WTC11 (cell line): ENCODE data around the gene INHBB. TPM values are rescaled to one million over a fixed set of nuclear protein-coding genes. Genes with fewer than 3 reads are reported as not detected.

Experiments used
- ATAC-seq: fragments of 200-7000 bp; cut with Tn5 transposase; 2 replicates; pipeline ENCODE4 v1.10.0; 2021; ENCODE audit warnings: mild to moderate bottlenecking, moderate library complexity
- CTCF ChIA-PET: fragments of 300-600 bp; sonication (Branson Sonifier 250); formaldehyde crosslinking; loops from one replicate; lab custom pipeline; 2021; ENCODE audit warnings: antibody characterized with exemption; lab: Charles Lee
- POLR2A ChIA-PET: fragments of 350-600 bp; sonication (Branson Sonifier 250); formaldehyde crosslinking; loops from one replicate; lab custom pipeline; 2021; ENCODE audit warnings: antibody characterized with exemption; lab: Charles Lee
- DNase-seq: peaks from one replicate; pipeline ENCODE4 v3.0.0; 2021; ENCODE audit warnings: low spot score
- H3K27ac Mint-ChIP-seq: 2 replicates; pipeline ENCODE4 v1.8.0; 2021; ENCODE audit warnings: mixed read lengths
- H3K27me3 Mint-ChIP-seq: 2 replicates; pipeline ENCODE4 v1.8.0; 2021; ENCODE audit warnings: low read depth, mild to moderate bottlenecking, moderate library complexity, mixed read lengths
- H3K36me3 Mint-ChIP-seq: 2 replicates; pipeline ENCODE4 v1.8.0; 2021; ENCODE audit warnings: mixed read lengths
- H3K4me1 Mint-ChIP-seq: 2 replicates; pipeline ENCODE4 v1.8.0; 2022; ENCODE audit warnings: mixed read lengths
- H3K4me3 Mint-ChIP-seq: 2 replicates; pipeline ENCODE4 v1.8.0; 2021; ENCODE audit warnings: mild to moderate bottlenecking, moderate library complexity, mixed read lengths
- H3K9me3 Mint-ChIP-seq: 2 replicates; pipeline ENCODE4 v1.8.0; 2021; ENCODE audit warnings: mixed read lengths
- ATF2 ChIP-seq: sonication (generic); formaldehyde crosslinking; IDR thresholded peaks from 2 replicates; pipeline ENCODE4 v1.8.1; 2022; ENCODE audit warnings: low read depth, missing genetic modification reagents, borderline replicate concordance
- ATF3 ChIP-seq: sonication (generic); formaldehyde crosslinking; conservative IDR thresholded peaks from 2 replicates; pipeline ENCODE4 v1.8.1; 2022; ENCODE audit warnings: mild to moderate bottlenecking, missing genetic modification reagents
- CBFB ChIP-seq: sonication (generic); formaldehyde crosslinking; IDR thresholded peaks from 2 replicates; pipeline ENCODE4 v1.8.1; 2022; ENCODE audit warnings: mild to moderate bottlenecking, low read depth, missing genetic modification reagents
- EMX1 ChIP-seq: fragments of 250-450 bp; sonication (Bioruptor Pico); IDR thresholded peaks from 2 replicates; pipeline ENCODE4 v1.8.0; 2021; ENCODE audit warnings: mild to moderate bottlenecking
- ESRRA ChIP-seq: sonication (generic); formaldehyde crosslinking; IDR thresholded peaks from 2 replicates; pipeline ENCODE4 v1.8.1; 2022; ENCODE audit warnings: mild to moderate bottlenecking, missing genetic modification reagents, borderline replicate concordance
- FOXP4 ChIP-seq: sonication (generic); formaldehyde crosslinking; IDR thresholded peaks from 2 replicates; pipeline ENCODE4 v1.8.0; 2022; ENCODE audit warnings: mild to moderate bottlenecking, missing genetic modification reagents
- IRF2 ChIP-seq: sonication (generic); formaldehyde crosslinking; IDR thresholded peaks from 2 replicates; pipeline ENCODE4 v1.8.0; 2022; ENCODE audit warnings: low read depth, missing genetic modification reagents, borderline replicate concordance
- NFE2L1 ChIP-seq: sonication (generic); formaldehyde crosslinking; IDR thresholded peaks from 2 replicates; pipeline ENCODE4 v1.8.1; 2023; ENCODE audit warnings: missing genetic modification reagents
- OVOL2 ChIP-seq: fragments of 250-450 bp; sonication (Bioruptor Pico); IDR thresholded peaks from 2 replicates; pipeline ENCODE4 v1.9.0; 2021; ENCODE audit warnings: mild to moderate bottlenecking, borderline replicate concordance
- PREB ChIP-seq: sonication (generic); formaldehyde crosslinking; IDR thresholded peaks from 2 replicates; pipeline ENCODE4 v1.8.1; 2022; ENCODE audit warnings: mild to moderate bottlenecking, missing genetic modification reagents, moderate library complexity, borderline replicate concordance
- TP53 ChIP-seq: sonication (generic); formaldehyde crosslinking; IDR thresholded peaks from 2 replicates; pipeline ENCODE4 v1.8.1; 2023; ENCODE audit warnings: mild to moderate bottlenecking, missing genetic modification reagents
- ZNF263 ChIP-seq: sonication (generic); formaldehyde crosslinking; IDR thresholded peaks from 2 replicates; pipeline ENCODE4 v1.8.1; 2022; ENCODE audit warnings: low read depth, mild to moderate bottlenecking, moderate library complexity, missing genetic modification reagents
- ZNF281 ChIP-seq: sonication (generic); formaldehyde crosslinking; IDR thresholded peaks from 2 replicates; pipeline ENCODE4 v1.8.0; 2023; ENCODE audit warnings: mild to moderate bottlenecking, missing genetic modification reagents
- ZNF425 ChIP-seq: fragments of 250-450 bp; sonication (Bioruptor Pico); conservative IDR thresholded peaks from 2 replicates; pipeline ENCODE4 v1.9.0; 2021; ENCODE audit warnings: mild to moderate bottlenecking
- ZNF532 ChIP-seq: fragments of 250-450 bp; sonication (Bioruptor Pico); IDR thresholded peaks from 2 replicates; pipeline ENCODE4 v1.9.0; 2021; ENCODE audit warnings: mild to moderate bottlenecking, borderline replicate concordance
- ZSCAN18 ChIP-seq: fragments of 250-450 bp; sonication (Bioruptor Pico); IDR thresholded peaks from 2 replicates; pipeline ENCODE4 v2.1.2; 2022; ENCODE audit warnings: mild to moderate bottlenecking, moderate library complexity
- total RNA-seq: library from RNA; stranded (reverse); gene quantifications from 3 replicates; pipeline ENCODE4 v1.2.3, GENCODE V29; 2021

INHBB gene
- total RNA-seq, 1 experiment from 2014 or later: 0.26 TPM

- no peaks in the 10 kb centered on the region for H3K9me3 Mint-ChIP-seq
- H3K27me3 Mint-ChIP-seq: peaks cover 24% of the 10 kb centered on the region
- no peak for ATAC-seq
- no peak overlapping the region for H3K4me3 Mint-ChIP-seq
- DNase-seq: no peak
- H3K4me1 Mint-ChIP-seq: peaks cover 10% of the 10 kb centered on the region
- TF ChIP-seq TP53 (no peak), ZSCAN18 (CRISPR knock-in tag) (no peak), ZNF532 (no peak), ATF2 (no peak), ZNF263 (no peak), ZNF425 (CRISPR knock-in tag) (no peak), FOXP4 (CRISPR knock-in tag) (no peak), NFE2L1 (no peak), ESRRA (CRISPR knock-in tag) (no peak), ATF3 (CRISPR knock-in tag) (no peak), ZNF281 (no peak), EMX1 (CRISPR knock-in tag) (no peak), IRF2 (no peak), OVOL2 (CRISPR knock-in tag) (no peak), PREB (CRISPR knock-in tag) (no peak), CBFB (CRISPR knock-in tag) (no peak)
- H3K27ac Mint-ChIP-seq: no peak overlapping the region
- H3K36me3 Mint-ChIP-seq: no peaks in the 10 kb centered on the region
- ChIA-PET POLR2A (no interaction called here), CTCF (interaction anchor here (2.1 to 2.5 kb wide), 3 partner anchors 9 to 81 kb away, joined by 8 to 10 read pairs (median 10); no protein-coding TSS in a partner anchor)
Observed at GRCh38 chr2:120355780-120356266, 9.9 kb downstream of the INHBB start.
